ENCODE data around the gene SUN5. TPM values are rescaled to one million over a fixed set of nuclear protein-coding genes. Genes with fewer than 3 reads are reported as not detected.

The SUN5 gene
- total RNA-seq, 2 donors from 2014 or later: not detected

DNA sequence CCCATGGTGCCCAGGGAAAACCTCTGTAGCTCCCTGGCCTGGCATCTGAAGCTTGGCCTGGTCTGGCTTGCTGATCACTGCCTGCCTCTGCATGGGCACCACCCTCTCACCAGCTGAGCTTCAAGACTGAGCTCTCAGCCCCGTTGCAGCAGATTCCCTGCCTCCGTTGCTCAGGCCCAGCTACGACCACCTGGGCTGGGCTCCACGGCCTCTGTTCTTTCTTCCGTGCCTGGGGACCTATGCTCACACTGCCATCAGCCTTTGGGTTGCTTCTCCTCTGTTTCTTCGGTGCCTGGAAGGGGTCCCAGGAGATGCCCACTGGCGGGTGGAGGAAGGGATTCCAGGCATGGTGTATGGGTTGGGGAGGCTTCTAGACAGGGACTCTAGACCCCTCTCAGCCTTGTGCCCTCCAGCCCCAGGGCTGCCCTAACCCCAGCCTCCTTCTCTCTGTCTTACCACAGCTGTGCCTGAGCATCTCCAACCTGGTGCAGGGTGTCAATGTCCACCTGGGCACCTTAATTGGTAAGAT is 12.4 kb upstream of the SUN5 start:
- intact Hi-C loops (cut with DNase I): no loop called here
- ATAC-seq (no peak), DNase-seq (no peak)

GRCh38 chr20:33015700-33016580 is 11.7 kb upstream of the SUN5 start:
- DNase-seq: no peak
- intact Hi-C loops (cut with DNase I): no loop called here
- no peak for ATAC-seq

DNA sequence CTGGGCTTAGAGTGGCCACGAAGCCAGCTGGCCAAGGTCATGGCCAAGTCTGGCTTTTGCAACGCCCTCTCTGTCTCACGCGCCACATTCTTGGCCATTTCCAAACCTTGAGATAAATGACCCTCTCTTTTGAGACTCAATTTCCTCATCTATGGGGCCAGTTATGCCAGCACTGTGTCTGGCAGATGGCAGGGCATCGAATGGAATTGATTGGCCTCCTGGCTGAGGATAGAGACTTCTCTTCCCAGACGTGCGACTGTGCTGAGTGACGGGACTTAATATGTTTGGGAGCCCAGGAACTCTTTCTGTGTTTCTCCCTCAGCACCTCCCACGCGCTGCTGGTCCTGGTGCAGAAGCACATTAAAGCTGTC is 10.9 kb upstream of the SUN5 start:
- peak in 1 of 2 donors; percentile 84 for ATAC-seq
- no peak for DNase-seq
- intact Hi-C loops (cut with DNase I): no loop called here

GRCh38 chr20:33014336-33015113 is 10.3 kb upstream of the SUN5 start:
- ATAC-seq: peak in 1 of 2 donors; percentile 12
- no peak for DNase-seq
- intact Hi-C loops (cut with DNase I): no loop called here

GRCh38 chr20:33013701-33014326 is 9.6 kb upstream of the SUN5 start:
- ATAC-seq (no peak), DNase-seq (no peak)
- intact Hi-C loops (cut with DNase I): no loop called here

DNA sequence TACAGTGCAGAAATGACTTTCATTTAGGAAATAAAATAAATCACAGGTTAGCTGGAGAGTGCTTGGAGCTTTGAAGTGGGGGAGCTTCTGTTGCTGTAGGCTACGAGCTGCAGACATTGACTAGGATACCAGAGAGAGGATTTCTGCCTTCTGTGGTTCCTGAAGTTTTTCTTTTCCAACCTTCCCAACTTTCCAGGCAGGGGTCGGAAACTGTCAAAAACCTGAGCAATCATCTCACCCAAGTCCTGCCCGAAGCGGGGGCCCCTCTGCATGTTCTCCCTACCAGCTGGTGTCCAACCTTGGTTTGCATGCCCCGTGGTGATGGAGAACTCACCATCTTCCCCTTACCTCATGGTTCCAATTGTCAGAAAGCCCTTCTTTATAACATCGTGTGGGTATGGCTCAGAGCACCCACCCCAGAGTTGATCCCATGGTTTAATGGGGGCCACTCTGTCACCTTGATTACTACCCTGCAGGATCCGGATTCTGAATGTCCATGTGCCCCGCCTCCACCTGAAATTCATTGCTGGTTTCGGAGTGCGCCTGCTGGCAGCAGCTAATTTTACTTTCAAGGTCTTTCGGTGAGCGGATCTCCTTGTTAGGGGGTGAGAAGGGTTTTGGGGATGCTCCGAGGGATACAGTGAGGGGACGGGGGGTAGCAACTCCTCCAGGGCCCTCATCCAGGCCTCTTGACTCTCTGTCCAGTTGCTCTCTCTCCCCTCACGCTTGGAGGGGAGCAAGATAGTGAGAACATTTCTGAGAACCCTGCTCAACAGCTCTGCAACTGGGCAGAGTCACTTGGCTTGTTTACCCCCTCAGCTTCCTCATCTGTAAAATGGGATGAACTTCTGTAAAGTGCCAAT is 8.3 kb upstream of the SUN5 start:
- intact Hi-C loops (cut with DNase I): no loop called here
- DNase-seq: no peak
- no peak for ATAC-seq

- ATAC-seq: no peak
Measured at GRCh38 chr20:33010674-33011449, 6.6 kb upstream of the SUN5 start.

GRCh38 chr20:33010133-33010504 is 5.9 kb upstream of the SUN5 start:
- intact Hi-C loops (cut with DNase I): no loop called here
- DNase-seq (no peak), ATAC-seq (no peak)

More at GRCh38 chr20:33010674-33011449, 6.6 kb upstream of the SUN5 start:
- intact Hi-C loops (cut with DNase I): no loop called here
- no peak for DNase-seq

- ATAC-seq (peak in 1 of 2 donors; percentile 58), DNase-seq (no peak)
- intact Hi-C loops (cut with DNase I): no loop called here
Measured at GRCh38 chr20:33009214-33010132, 5.2 kb upstream of the SUN5 start.

- no peak for DNase-seq
- intact Hi-C loops (cut with DNase I): no loop called here
- ATAC-seq: no peak
Measured at GRCh38 chr20:33008336-33009213, 4.3 kb upstream of the SUN5 start.

- no peak for DNase-seq
- intact Hi-C loops (cut with DNase I): no loop called here
Measured at GRCh38 chr20:33007376-33008335, 3.4 kb upstream of the SUN5 start, which contains the start of gene BPIFB2. BPIFB2 (plus strand) TSS chr20:33007704; CDS start chr20:33008575, 871 bp downstream.

GRCh38 chr20:33006776-33007375 is 2.6 kb upstream of the SUN5 start:
- no peak for DNase-seq
- no peak for ATAC-seq
- intact Hi-C loops (cut with DNase I): no loop called here

More at GRCh38 chr20:33007376-33008335, 3.4 kb upstream of the SUN5 start, which contains the start of gene BPIFB2:
- no peak for ATAC-seq

GRCh38 chr20:33005908-33006775 is 1.9 kb upstream of the SUN5 start:
- no peak for DNase-seq

More at GRCh38 chr20:33005908-33006775, 1.9 kb upstream of the SUN5 start:
- intact Hi-C loops (cut with DNase I): no loop called here
- no peak for ATAC-seq
